Activated T-cell treated with anti-CD3 and anti-CD28 coated beads, Interleukin-2, amount 50 U/mL, for 48 hours (primary cell): ENCODE measurements around the gene RNF128.
A peak's percentile ranks its signal among the peaks of the same experiment; 100 is the strongest.
"Not testable (repeated sequence)": the region's sequence is repeated elsewhere in the genome, so short reads cannot be mapped to it uniquely, and the experiment has no call there.

ENCODE experiments used
- DNase-seq, 2 experiments: peaks; one replicate each; pipeline ENCODE4 v3.0.0-alpha.2; 2020

The RNF128 gene

GRCh38 chrX:106751407-106751806 is 24.9 kb downstream of the RNF128 start:
- no peak for DNase-seq

GRCh38 chrX:106752101-106752678 is 25.7 kb downstream of the RNF128 start:
- DNase-seq: no peak

- DNase-seq: not testable (repeated sequence)
Measured at GRCh38 chrX:106769288-106769687, 42.8 kb downstream of the RNF128 start.

GRCh38 chrX:106774981-106775380 is 48.5 kb downstream of the RNF128 start:
- no peak for DNase-seq

- DNase-seq: no peak
Measured at GRCh38 chrX:106780264-106780663, 53.8 kb downstream of the RNF128 start.

- no peak for DNase-seq
Measured at GRCh38 chrX:106780664-106781377, 54.3 kb downstream of the RNF128 start.

GRCh38 chrX:106783716-106784115 is 57.2 kb downstream of the RNF128 start:
- no peak for DNase-seq

GRCh38 chrX:106791495-106791894 is 65.0 kb downstream of the RNF128 start:
- no peak for DNase-seq

- DNase-seq: no peak
Measured at GRCh38 chrX:106802063-106802387, 75.5 kb downstream of the RNF128 start.

- DNase-seq: peak; percentile 35 to 41
Measured at GRCh38 chrX:106802388-106803275, 76.1 kb downstream of the RNF128 start, which contains the start of gene TBC1D8B. TBC1D8B (plus strand) TSS chrX:106802673; CDS start chrX:106802854, 181 bp downstream.

GRCh38 chrX:106811131-106811910 is 84.8 kb downstream of the RNF128 start:
- DNase-seq: no peak

- not testable (repeated sequence) for DNase-seq
Measured at GRCh38 chrX:106812930-106813329, 86.4 kb downstream of the RNF128 start.

GRCh38 chrX:106814093-106814492 is 87.6 kb downstream of the RNF128 start:
- not testable (repeated sequence) for DNase-seq
